ENCODE measurements around the gene PHACTR2. TPM values are rescaled to one million over a fixed set of nuclear protein-coding genes. Genes with fewer than 3 reads are reported as not detected.

Gene PHACTR2
- total and polyA plus RNA-seq, 10 of the 15 experiments (the other 5 are each of a cell fraction or from before 2014, with no cell fraction given) = 1.4 to 19.1 (median 5.3) TPM

- TF ChIP-seq USF2 (IDR thresholded peaks at IDR 0.05; ENCODE audit: borderline replicate concordance, low read depth, low read length) = no peak
- TF ChIP-seq FOXK2 (IDR thresholded peaks at IDR 0.05) = no peak
- TF ChIP-seq MAX (IDR thresholded peaks at IDR 0.05; ENCODE audit: low read depth, low read length) = no peak
- no peak for TF ChIP-seq SMAD1 (IDR thresholded peaks at IDR 0.05; ENCODE audit: low read depth, partially characterized antibody)
- no peak for TF ChIP-seq STAT1 (conservative IDR thresholded peaks at IDR 0.05)
Observed at GRCh38 chr6:143675946-143676345, 1.8 kb upstream of the PHACTR2 start (continued).

GRCh38 chr6:143676437-143677045 is 1.2 kb upstream of the PHACTR2 start:
- Histone ChIP-seq H2AFZ (ENCODE audit: control insufficient read depth, low read depth, low read length) (no peak overlapping the region), H3K4me2 (ENCODE audit: control insufficient read depth, insufficient read depth) (no peak overlapping the region), H3K4me1 (ENCODE audit: control insufficient read depth, insufficient read depth, low read length) (no peaks in the 10 kb centered on the region), H3K4me3 (no peak overlapping the region), H3K27ac (ENCODE audit: control insufficient read depth, insufficient read depth) (no peak overlapping the region), H3K9me3 (replicated peaks; ENCODE audit: control insufficient read depth, insufficient read depth, low read length) (no peaks in the 10 kb centered on the region), H4K20me1 (ENCODE audit: control insufficient read depth, insufficient read depth) (no peaks in the 10 kb centered on the region), H3K27me3 (replicated peaks in 1 of 2; ENCODE audit: control insufficient read depth in 2 of 2, insufficient read depth in 2 of 2, low read length in 1 of 2) (peaks cover 3 to 14% of the 10 kb centered on the region in 2 experiments; a peak in 2 of 4 replicates), H3K79me2 (ENCODE audit: control insufficient read depth, insufficient read depth, low read length) (no peaks in the 10 kb centered on the region), H3K9ac (ENCODE audit: control insufficient read depth, insufficient read depth, low read length) (no peak overlapping the region), H3K36me3 (ENCODE audit: control insufficient read depth in 2 of 2, insufficient read depth in 2 of 2, low read length in 1 of 2) (no peaks in the 10 kb centered on the region)
- no peak for TF ChIP-seq RFX5 (IDR thresholded peaks at IDR 0.05; ENCODE audit: low read depth, low read length)
- TF ChIP-seq TCF3 (IDR thresholded peaks at IDR 0.05; ENCODE audit: borderline replicate concordance, insufficient read depth, low read depth, low read length) = no peak
- TF ChIP-seq CREM (IDR thresholded peaks at IDR 0.05; ENCODE audit: low read depth) = no peak
- no peak for TF ChIP-seq BACH1 (IDR thresholded peaks at IDR 0.05; ENCODE audit: borderline replicate concordance)
- TF ChIP-seq SIX5 (IDR thresholded peaks at IDR 0.05; ENCODE audit: low read depth, low read length, severe bottlenecking) = no peak
- no peak for TF ChIP-seq BCL3 (IDR thresholded peaks at IDR 0.05; ENCODE audit: borderline replicate concordance, insufficient read depth, low read depth, low read length, poor library complexity, severe bottlenecking)
- BruUV-seq (replicated peaks) = no TSS peak
- ChIA-PET POLR2A (no interaction called here), CTCF (no interaction called here), RAD21 (ENCODE audit: unreplicated experiment) (no interaction called here), SMC1A (ENCODE audit: uncharacterized antibody, unreplicated experiment) (no interaction called here)
- in situ Hi-C loops (cut with MboI) (no loop called here), intact Hi-C loops (cut with micrococcal nuclease; ENCODE audit: unreplicated experiment) (no loop called here)
- DNase-seq (ENCODE audit: low read depth, low spot score) (no peak), FAIRE-seq (no peak), ATAC-seq (no peak)
- WGBS (ENCODE audit: insufficient coverage, insufficient replicate concordance, low lambda C conversion rate, missing lambda C conversion rate) = 89% methylated on average over 4 of the region's 4 CpGs
